ENCODE measurements around the gene KRTAP20-2.

Gene KRTAP20-2

DNA sequence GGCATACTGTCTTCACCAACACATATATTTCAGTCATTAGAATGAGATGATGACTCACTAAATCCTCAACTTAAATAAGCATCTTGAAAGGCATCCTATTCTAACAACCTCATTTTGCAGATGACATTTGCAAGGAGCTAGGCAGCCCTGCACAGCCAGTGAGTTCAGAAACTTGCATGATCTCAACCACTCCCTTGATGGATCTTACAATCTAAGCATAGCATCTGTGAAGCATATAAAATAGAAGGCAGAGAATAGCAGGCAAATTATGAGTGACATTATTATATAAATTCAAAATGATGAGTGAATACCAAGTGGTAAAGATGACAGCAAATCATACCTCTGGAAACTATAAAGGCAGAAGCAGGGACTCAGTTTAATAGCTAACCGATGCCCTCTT, 39.3 kb downstream of the KRTAP20-2 start:
- DNase-seq (ENCODE audit: low read depth in 1 of 2, low spot score in 1 of 2) = no peak
- Histone ChIP-seq H3K4me3 (replicated peaks; ENCODE audit: insufficient read depth, low read length) (no peak overlapping the region), H3K27ac (replicated peaks) (no peak overlapping the region), H3K27me3 (ENCODE audit: insufficient read depth, poor library complexity, severe bottlenecking) (no peaks in the 10 kb centered on the region)
- TF ChIP-seq, protein P1, sequence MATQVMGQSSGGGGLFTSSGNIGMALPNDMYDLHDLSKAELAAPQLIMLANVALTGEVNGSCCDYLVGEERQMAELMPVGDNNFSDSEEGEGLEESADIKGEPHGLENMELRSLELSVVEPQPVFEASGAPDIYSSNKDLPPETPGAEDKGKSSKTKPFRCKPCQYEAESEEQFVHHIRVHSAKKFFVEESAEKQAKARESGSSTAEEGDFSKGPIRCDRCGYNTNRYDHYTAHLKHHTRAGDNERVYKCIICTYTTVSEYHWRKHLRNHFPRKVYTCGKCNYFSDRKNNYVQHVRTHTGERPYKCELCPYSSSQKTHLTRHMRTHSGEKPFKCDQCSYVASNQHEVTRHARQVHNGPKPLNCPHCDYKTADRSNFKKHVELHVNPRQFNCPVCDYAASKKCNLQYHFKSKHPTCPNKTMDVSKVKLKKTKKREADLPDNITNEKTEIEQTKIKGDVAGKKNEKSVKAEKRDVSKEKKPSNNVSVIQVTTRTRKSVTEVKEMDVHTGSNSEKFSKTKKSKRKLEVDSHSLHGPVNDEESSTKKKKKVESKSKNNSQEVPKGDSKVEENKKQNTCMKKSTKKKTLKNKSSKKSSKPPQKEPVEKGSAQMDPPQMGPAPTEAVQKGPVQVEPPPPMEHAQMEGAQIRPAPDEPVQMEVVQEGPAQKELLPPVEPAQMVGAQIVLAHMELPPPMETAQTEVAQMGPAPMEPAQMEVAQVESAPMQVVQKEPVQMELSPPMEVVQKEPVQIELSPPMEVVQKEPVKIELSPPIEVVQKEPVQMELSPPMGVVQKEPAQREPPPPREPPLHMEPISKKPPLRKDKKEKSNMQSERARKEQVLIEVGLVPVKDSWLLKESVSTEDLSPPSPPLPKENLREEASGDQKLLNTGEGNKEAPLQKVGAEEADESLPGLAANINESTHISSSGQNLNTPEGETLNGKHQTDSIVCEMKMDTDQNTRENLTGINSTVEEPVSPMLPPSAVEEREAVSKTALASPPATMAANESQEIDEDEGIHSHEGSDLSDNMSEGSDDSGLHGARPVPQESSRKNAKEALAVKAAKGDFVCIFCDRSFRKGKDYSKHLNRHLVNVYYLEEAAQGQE (IDR thresholded peaks at IDR 0.05; ENCODE audit: insufficient replicate concordance, low read depth) = no peak
- TF ChIP-seq SPI1 (IDR thresholded peaks at IDR 0.05; ENCODE audit: borderline replicate concordance, low read depth) = no peak
- TF ChIP-seq GABPA (IDR thresholded peaks at IDR 0.05; ENCODE audit: low read depth) = no peak
- TF ChIP-seq, protein P2, sequence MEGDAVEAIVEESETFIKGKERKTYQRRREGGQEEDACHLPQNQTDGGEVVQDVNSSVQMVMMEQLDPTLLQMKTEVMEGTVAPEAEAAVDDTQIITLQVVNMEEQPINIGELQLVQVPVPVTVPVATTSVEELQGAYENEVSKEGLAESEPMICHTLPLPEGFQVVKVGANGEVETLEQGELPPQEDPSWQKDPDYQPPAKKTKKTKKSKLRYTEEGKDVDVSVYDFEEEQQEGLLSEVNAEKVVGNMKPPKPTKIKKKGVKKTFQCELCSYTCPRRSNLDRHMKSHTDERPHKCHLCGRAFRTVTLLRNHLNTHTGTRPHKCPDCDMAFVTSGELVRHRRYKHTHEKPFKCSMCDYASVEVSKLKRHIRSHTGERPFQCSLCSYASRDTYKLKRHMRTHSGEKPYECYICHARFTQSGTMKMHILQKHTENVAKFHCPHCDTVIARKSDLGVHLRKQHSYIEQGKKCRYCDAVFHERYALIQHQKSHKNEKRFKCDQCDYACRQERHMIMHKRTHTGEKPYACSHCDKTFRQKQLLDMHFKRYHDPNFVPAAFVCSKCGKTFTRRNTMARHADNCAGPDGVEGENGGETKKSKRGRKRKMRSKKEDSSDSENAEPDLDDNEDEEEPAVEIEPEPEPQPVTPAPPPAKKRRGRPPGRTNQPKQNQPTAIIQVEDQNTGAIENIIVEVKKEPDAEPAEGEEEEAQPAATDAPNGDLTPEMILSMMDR (IDR thresholded peaks at IDR 0.05; ENCODE audit: insufficient read depth, low read length) = no peak
- no peak for TF ChIP-seq POLR2AphosphoS5 (IDR thresholded peaks at IDR 0.05; ENCODE audit: low read depth)

DNA sequence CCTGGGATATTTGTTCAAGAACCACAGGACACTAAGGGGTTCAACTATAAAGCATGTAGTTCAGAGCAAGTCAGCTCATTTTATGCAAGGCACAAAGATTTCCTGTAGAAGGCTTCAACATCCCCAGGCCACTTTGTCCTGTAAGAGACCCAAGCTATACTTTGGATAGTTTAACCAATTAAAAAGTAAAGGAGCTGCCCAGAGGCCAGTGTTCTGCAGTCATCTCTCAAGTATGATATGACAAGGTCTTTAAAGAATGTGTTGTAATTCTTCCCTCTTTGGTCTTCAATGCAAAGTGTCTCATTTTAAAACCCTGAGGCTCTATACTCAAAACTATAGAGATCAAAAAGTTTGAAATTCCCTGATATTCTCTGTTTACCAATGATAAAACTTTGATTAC, 41.7 kb downstream of the KRTAP20-2 start:
- Histone ChIP-seq H3K4me3 (replicated peaks; ENCODE audit: insufficient read depth, low read length) (no peak overlapping the region), H3K27ac (replicated peaks) (no peak overlapping the region), H3K27me3 (ENCODE audit: insufficient read depth, poor library complexity, severe bottlenecking) (no peaks in the 10 kb centered on the region)
- TF ChIP-seq, protein P2 (IDR thresholded peaks at IDR 0.05; ENCODE audit: insufficient read depth, low read length) = no peak
- no peak for TF ChIP-seq SPI1 (IDR thresholded peaks at IDR 0.05; ENCODE audit: borderline replicate concordance, low read depth)
- DNase-seq (ENCODE audit: low read depth in 1 of 2, low spot score in 1 of 2) = no peak

DNA sequence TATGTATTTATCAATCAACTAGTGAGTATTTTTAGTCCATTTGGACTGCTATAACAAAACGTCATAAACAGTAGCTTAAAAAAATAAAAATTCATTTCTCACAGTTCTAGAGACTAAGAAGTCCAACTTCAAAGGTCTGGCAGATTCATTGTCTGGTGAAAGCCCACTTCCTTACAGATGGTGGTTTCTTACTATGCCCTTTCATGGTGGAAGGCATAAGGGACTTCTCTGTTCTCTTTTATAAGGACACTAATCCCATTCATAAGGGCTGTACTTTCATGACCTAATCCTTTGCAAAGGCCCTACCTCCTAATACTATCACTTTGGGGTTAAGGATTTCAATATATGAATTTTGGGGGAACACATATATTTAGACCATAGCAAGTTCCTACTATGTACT, 45.6 kb downstream of the KRTAP20-2 start:
- no peak overlapping the region for H3K4me3 ChIP-seq (replicated peaks; ENCODE audit: insufficient read depth, low read length)
- no peak for TF ChIP-seq SPI1 (IDR thresholded peaks at IDR 0.05; ENCODE audit: borderline replicate concordance, low read depth)
- TF ChIP-seq, protein P2 (IDR thresholded peaks at IDR 0.05; ENCODE audit: insufficient read depth, low read length) = no peak
- TF ChIP-seq POLR2AphosphoS5 (IDR thresholded peaks at IDR 0.05; ENCODE audit: low read depth) = no peak
- TF ChIP-seq, protein P1 (IDR thresholded peaks at IDR 0.05; ENCODE audit: insufficient replicate concordance, low read depth) = no peak
- TF ChIP-seq GABPA (IDR thresholded peaks at IDR 0.05; ENCODE audit: low read depth) = no peak
- no peaks in the 10 kb centered on the region for H3K27me3 ChIP-seq (ENCODE audit: insufficient read depth, poor library complexity, severe bottlenecking)

DNA sequence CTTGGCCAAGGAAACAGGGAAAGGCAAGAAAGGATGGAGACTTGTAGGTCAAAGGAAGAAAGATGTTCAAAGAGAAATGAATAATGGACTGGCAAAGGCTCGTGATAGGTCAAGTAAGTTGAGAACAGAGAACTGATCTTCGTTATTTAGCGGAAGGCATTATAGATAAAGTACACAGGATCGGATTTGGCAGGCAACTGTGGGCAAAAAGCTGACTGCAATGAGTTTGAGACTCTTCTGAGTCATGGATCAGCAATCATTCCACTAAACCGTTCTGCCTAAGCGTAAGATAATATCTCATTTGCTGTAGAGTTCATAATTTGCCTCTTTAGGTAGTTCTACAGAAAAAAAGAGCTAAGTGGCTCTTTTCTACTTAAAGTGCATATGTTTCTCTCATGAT, 49.5 kb downstream of the KRTAP20-2 start:
- DNase-seq (ENCODE audit: low read depth in 1 of 2, low spot score in 1 of 2) = no peak
- no peak overlapping the region for H3K4me3 ChIP-seq (replicated peaks; ENCODE audit: insufficient read depth, low read length)
- H3K27ac ChIP-seq (replicated peaks) = no peak overlapping the region
- H3K27me3 ChIP-seq (ENCODE audit: insufficient read depth, poor library complexity, severe bottlenecking) = no peaks in the 10 kb centered on the region
- TF ChIP-seq GABPA (IDR thresholded peaks at IDR 0.05; ENCODE audit: low read depth) (no peak), POLR2AphosphoS5 (IDR thresholded peaks at IDR 0.05; ENCODE audit: low read depth) (no peak), SPI1 (IDR thresholded peaks at IDR 0.05; ENCODE audit: borderline replicate concordance, low read depth) (no peak)
- TF ChIP-seq, protein P1 (IDR thresholded peaks at IDR 0.05; ENCODE audit: insufficient replicate concordance, low read depth) = no peak
- TF ChIP-seq, protein P2 (IDR thresholded peaks at IDR 0.05; ENCODE audit: insufficient read depth, low read length) = no peak

More for the DNA sequence above, 45.6 kb downstream of the KRTAP20-2 start:
- H3K27ac ChIP-seq (replicated peaks) = no peak overlapping the region
- no peak for DNase-seq (ENCODE audit: low read depth in 1 of 2, low spot score in 1 of 2)
